SK-N-DZ (cell line): ENCODE measurements around the gene GPR161.

Source experiments
- DNase-seq: peaks from one replicate; pipeline ENCODE4 v3.0.0-alpha.2; 2015; ENCODE audit warnings: low spot score

GPR161 gene

DNA sequence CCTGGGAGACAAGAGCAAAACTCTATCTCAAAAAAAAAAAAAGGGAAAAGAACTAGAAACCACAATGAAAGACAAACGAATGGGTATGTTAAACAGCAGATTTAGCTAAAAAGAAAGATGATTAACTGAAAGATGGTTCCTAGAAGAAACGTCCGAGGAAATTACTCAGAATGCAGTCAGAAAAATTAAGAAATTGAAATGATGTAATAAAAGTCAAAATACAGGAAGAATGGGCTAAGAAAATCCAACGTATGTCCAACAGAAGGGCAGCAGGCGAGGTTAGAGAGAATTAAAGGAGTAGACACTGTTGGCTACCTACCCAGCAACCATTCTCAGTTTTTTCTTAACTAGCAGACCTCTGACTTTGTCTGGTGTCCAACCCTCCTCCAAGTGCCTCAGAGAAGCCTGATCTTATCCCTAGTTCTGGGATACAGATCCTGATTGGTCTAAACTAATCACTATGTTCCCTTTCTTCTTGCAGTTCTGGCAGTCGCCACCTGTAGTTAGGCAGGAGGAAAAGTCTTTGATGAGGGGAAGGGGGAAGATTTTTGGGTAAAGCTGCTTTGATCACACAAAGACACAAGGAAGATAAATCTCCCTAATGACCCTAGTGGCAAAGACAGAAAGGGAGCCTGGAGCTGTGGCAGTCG, 25.7 kb downstream of the GPR161 start:
- DNase-seq: no peak

- no peak for DNase-seq
These were observed 30.5 kb downstream of the GPR161 start for GRCh38 chr1:168106274-168106673.

DNA sequence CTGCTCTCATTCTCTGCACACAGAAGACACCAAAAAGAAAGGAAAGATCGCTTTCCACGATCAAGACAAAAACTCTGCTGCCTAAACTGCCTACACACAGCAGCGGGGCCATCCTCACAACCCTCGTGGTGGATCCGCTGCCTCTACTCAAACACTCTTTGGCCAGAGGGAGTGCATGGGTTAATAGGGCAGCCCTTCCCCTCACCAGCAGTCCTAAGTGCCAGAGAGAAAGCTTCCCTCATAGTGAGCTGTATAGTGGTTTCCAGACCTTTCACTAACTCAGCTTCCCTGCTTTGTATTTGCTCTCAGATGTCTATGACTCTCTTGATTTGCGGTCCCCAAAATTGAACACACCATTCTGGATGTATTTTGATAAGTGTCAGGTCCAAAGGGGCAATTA, 30.9 kb downstream of the GPR161 start:
- DNase-seq: no peak

DNA sequence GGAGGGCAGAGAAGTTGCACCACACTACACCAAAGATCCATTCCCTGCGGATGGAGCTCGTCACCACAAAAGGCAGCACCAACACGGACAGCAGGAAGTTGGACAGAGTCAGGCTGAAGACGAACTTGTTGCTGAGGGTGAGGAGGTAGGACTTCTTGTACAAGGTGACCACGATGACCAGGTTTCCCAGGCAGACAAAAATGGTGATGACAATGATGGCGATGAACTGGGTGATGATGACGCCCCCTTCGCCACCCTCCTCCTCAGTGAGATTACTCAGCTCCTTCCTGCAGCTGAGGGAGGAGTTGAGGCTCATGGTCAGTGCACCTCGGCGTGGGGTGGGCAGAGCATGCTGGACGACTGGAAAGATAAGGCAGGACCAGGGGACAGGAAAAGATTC, 32.2 kb downstream of the GPR161 start:
- DNase-seq: no peak

DNA sequence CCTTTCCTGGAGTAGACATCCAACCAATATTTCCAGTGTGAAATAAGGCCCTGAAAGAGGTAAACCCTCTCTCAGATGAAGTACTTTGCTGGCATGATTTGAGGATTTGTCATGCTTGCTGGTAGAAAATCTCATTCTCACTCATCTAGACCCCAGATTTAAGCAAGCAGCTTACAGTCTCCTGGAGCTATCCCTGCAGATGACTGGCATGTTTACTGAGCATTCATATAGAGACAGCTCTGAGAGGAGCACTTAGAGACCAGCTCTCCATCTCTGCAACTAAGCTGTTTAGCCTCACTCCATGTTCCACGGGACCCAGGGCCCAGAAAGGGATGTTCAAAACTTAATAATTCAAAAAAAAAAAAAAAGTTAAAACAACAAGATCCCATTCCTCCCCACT, 34.2 kb downstream of the GPR161 start:
- DNase-seq: no peak

DNA sequence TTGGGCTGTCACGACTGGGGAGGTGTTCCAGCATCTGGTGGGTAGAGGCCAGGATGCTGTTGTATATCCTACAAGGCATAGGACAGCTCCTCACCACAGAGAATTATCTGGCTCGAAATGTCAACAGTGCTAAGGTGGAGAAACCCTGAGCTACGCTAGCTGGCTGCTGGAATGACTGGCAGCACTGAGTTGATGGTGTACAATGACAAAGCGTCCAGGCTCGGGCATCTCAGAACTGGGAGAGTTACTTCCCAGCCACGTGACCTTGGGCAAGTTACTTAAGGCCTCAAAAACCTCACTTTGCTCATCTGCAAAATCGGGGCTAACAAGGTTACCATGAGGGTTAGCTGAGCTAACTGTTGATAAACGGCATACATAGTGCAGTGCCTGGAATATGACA, 35.4 kb downstream of the GPR161 start:
- DNase-seq: no peak

DNA sequence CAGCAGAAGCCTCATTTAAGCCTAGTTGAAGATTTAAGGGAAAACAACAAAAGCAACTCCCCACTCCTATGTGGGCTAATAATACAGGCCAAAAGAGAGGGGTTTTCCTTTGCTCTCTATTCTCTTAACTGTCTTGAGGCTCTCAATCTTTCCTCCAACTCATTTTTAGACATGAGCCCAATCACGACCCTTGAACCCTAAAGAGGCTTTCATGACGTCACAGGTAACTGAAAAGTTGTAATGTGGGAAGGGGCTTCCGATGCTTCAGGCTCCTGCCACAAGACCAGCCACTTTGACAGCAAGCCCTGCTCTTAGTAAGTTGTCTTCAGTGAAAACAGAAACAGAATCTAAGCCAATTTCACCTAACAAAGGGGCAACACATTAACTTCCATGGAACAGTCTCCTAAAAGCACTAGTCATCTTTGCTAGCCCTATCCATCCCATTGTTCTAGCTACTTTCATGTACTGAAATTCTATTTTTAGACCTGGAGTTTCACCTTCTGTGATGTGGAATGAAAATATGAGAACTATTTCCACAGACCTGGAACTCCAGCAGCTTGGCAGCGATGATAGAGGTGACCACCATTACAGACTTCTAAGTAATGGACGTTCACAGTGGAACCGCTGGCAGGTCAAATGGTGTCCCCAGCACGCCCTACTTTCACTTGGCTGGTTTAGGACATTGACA, 36.3 kb downstream of the GPR161 start:
- DNase-seq: no peak

GRCh38 chr1:168099337-168099801, 37.4 kb downstream of the GPR161 start:
- DNase-seq: no peak

DNA sequence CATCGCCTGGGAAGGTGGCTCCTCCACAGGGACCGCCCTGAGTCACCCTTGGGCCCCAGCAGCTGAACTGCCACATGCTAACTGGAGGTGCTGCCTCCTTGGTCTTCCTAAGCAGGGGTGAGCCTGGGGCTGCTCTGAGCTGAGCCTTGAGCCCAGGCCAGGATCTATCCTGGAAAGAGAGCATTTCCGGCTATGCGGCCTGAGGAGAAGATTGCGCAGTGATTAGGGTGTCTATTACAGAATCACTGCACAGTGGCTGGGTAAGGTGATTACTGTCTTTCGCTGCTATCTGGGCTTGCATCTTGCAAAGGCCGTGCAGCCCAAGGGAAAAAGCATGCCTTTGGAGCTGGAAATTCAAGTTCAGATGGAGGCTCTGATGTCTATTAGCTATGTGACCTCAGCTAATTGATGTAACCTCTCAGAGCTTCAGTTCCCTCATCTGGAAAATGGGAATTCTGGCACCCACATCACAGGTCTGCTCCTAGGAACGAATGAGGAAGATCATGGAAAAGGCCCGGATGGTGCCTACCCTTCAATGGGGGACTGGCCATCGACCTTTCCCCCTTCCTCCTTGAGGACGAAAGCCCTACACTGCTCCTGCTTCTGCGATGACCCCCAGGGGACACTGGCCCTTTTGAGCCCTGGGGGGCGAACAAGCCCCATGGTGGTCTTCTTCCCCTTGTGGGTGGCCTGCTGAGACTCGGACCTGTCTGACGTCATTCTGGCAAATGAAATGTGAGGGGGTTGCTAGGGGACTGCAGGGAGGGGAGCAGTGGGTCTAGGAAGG, 38.0 kb downstream of the GPR161 start:
- DNase-seq: peak; percentile 29

DNA sequence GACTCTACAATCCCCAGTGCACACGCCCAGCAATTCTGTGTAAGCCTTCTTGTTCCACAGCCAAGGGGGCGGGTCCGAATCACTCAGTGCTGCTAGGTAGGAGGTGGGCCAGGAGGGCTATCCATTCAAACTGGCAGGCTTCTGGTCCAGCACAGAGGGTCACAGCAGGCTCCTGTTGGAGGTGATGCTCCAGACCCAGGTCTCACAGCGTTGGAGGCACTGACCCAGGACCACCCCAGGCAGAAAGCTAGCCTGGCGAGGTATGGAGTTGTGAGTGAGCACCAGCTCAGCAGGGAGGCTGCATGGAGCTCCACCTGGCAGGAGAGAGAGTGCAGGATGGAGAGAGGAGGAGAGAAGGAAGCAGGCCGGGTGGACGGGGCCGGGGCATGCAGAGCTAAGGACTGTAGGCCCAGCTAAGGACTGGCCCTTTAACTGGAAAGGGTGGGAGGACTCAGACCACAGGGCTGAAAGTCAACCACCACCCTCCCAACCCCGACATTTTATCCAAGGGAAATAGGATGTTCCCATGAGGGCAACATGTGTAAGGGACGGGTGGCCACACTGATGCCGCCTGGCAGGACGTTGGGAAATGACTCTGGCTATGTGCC, 38.7 kb downstream of the GPR161 start:
- DNase-seq: no peak

DNA sequence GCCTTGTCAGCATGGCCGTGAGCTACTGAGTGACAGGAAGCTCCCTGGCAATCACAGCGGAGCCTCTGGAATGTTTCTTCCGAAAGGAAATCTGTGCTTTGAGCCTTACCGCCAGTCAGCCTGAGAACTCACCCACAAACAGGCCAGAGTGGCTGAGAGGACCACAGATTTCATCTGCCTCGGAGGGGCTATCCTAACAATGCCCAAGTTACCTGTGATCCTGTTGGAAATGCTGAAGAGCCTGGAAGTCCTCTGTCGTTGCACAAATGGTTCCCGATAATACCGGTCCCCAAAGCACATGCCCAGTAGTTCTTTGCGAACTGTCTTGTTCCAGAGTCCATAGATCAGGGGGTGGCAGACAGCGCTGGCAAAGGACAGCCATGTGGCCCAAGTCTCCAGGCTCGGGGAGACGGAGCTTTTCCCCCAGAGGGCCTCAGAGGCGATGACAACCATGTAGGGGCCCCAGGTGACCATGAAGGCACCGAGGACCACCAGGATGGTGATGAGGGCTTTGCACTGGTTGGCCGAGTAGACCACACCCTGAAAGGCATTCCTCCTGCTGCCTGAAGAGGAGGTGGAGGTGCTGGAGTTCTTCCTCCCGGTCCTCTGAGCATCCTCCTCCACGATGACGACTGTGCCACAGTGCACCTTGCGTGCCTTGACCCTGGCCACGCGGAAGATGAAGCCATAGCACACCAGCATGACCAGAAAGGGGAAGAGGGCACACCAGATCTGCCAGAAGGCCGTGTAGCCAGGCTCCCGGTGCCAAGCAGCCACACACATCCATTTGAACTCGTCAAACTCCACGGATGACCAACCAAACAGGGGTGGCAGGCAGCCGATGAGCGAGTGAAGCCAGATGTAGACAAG, 40.2 kb downstream of the GPR161 start:
- no peak for DNase-seq

- no peak for DNase-seq
These were observed 41.3 kb downstream of the GPR161 start for GRCh38 chr1:168095476-168095875.

GRCh38 chr1:168093616-168094015, 43.1 kb downstream of the GPR161 start:
- no peak for DNase-seq

DNA sequence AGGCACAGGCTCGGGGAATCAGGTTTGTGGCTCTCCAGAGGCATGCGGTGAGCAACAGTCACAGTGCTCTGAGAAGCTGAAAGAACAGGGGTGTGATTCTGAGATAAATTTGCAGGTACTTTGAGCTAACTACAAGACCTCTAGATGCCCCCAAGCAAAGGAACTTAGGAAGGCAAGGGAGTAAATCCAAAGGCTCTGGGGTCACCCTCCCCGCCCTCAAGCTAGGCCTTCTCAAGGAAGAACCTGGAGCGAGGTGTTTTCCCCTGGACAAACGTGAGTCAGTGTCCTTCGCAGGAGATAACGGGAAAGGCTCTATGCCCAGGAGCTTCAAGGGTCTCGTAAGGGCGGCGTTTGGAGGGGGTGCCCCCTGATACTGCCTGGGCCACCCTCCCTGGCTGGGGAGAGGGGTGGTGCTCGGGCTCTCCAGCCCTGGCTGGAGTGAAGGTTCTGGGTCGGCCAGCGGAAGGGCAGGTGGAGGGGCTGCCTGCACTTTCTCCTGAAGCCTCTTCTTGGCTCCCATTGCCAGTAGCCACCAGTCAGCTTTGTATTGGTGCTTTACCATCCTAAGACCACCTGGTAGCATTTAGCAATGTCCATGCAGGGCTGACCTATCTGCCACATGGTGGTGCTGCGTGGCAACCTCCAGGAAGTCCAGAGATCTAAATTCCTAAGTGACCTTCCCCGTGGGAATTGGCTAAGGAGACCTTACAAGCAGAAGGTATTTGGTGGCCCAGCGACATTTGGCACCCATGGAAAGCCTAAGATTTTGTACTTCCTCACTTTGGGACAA, 44.0 kb downstream of the GPR161 start:
- peak; percentile 25 for DNase-seq

GRCh38 chr1:168091720-168092550, 44.8 kb downstream of the GPR161 start:
- DNase-seq: no peak

GRCh38 chr1:168091063-168091462, 45.7 kb downstream of the GPR161 start:
- no peak for DNase-seq

GRCh38 chr1:168090395-168090794, 46.3 kb downstream of the GPR161 start:
- DNase-seq: no peak

DNA sequence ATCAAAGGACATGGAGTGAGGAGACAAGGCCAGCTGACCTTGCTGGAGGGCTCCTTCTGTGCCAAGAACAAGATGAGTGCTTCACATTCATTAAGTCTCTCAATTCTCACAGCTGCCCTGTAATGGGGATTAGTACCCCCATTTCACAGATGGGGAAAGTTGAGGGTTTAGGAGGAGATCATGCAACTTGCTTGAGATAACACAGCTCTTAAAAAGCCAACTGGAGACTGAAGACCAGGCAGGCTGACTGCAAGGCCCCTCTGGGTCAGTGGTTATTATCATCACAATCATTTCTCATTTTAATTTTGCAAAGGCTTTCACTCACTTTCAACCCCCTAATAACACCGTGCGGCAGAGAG, 46.8 kb downstream of the GPR161 start:
- DNase-seq: no peak

DNA sequence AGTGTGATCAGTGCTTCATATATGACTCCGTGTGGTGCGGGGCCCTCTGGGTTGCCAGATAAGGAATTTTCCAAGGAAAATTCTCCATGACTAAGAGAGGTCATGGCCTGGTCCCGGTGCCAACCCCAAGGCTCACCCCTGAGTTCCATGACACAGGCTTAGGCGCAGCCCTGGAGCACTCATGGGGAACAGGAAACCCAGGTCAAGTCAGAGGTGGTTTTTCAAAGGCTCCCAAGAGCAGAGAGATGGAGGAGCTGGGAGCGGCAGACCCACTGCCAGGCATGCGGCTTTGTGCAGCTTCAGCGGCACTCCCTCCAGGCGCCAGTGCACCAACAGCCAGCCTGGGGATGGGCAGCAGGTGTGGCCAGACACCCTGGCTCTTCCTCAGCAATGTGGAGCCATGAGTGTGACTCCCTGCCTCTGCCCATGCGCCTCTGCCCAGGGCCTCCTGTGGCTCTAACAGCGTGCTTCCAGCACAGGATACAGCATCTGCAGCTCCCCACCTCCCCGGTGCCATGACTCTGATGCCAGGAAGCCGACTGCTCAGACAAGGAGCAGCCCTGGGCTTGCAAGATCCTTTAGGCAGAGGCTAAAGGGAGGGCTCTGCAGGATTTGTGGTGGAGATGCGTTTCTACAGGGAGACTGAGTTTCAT, 47.3 kb downstream of the GPR161 start:
- DNase-seq: no peak
